ENCODE measurements around the gene TTC16.
A peak's percentile ranks its signal among the peaks of the same experiment; 100 is the strongest.

The TTC16 gene

GRCh38 chr9:127694890-127695720 is 20.8 kb upstream of the TTC16 start:
- no peak for DNase-seq (ENCODE audit: low read depth in 2 of 3, low spot score in 1 of 3)

GRCh38 chr9:127697575-127697974 is 18.3 kb upstream of the TTC16 start:
- DNase-seq (ENCODE audit: low read depth in 2 of 3, low spot score in 1 of 3): no peak

- DNase-seq (ENCODE audit: low read depth in 2 of 3, low spot score in 1 of 3): no peak
These were observed 17.5 kb upstream of the TTC16 start for GRCh38 chr9:127698386-127698785.

- DNase-seq (ENCODE audit: low read depth in 2 of 3, low spot score in 1 of 3): peak; percentile 82 to 87 (median 84)
These were observed 16.8 kb upstream of the TTC16 start for GRCh38 chr9:127698985-127699670.

- DNase-seq (ENCODE audit: low read depth in 2 of 3, low spot score in 1 of 3): no peak
These were observed 15.7 kb upstream of the TTC16 start for GRCh38 chr9:127700140-127700539.

- no peak for DNase-seq (ENCODE audit: low read depth in 2 of 3, low spot score in 1 of 3)
These were observed 15.2 kb upstream of the TTC16 start for GRCh38 chr9:127700594-127701255.

- no peak for DNase-seq (ENCODE audit: low read depth in 2 of 3, low spot score in 1 of 3)
These were observed 12.5 kb upstream of the TTC16 start for GRCh38 chr9:127703289-127703946.

GRCh38 chr9:127705577-127706379 is 10.1 kb upstream of the TTC16 start:
- DNase-seq (ENCODE audit: low read depth in 2 of 3, low spot score in 1 of 3): no peak

GRCh38 chr9:127706836-127707241 is 9.0 kb upstream of the TTC16 start, which contains the start of gene CFAP157:
CFAP157 (plus strand) TSS chr9:127706988; CDS start chr9:127707032, 44 bp downstream.
- DNase-seq (ENCODE audit: low read depth in 2 of 3, low spot score in 1 of 3): no peak

GRCh38 chr9:127707766-127708165 is 8.1 kb upstream of the TTC16 start:
- peak in 1 of 3 donors; percentile 15 for DNase-seq (ENCODE audit: low read depth in 2 of 3, low spot score in 1 of 3)

GRCh38 chr9:127708952-127709587 is 6.8 kb upstream of the TTC16 start:
- DNase-seq (ENCODE audit: low read depth in 2 of 3, low spot score in 1 of 3): no peak

GRCh38 chr9:127710204-127710783 is 5.6 kb upstream of the TTC16 start:
- no peak for DNase-seq (ENCODE audit: low read depth in 2 of 3, low spot score in 1 of 3)

GRCh38 chr9:127711226-127711701 is 4.6 kb upstream of the TTC16 start:
- DNase-seq (ENCODE audit: low read depth in 2 of 3, low spot score in 1 of 3): no peak

- DNase-seq (ENCODE audit: low read depth in 2 of 3, low spot score in 1 of 3): no peak
These were observed 4.0 kb upstream of the TTC16 start for GRCh38 chr9:127711831-127712274.

GRCh38 chr9:127712371-127712770 is 3.5 kb upstream of the TTC16 start:
- no peak for DNase-seq (ENCODE audit: low read depth in 2 of 3, low spot score in 1 of 3)

GRCh38 chr9:127712867-127713266 is 3.0 kb upstream of the TTC16 start:
- DNase-seq (ENCODE audit: low read depth in 2 of 3, low spot score in 1 of 3): no peak

GRCh38 chr9:127714020-127714750 is 1.7 kb upstream of the TTC16 start:
- no peak for DNase-seq (ENCODE audit: low read depth in 2 of 3, low spot score in 1 of 3)

GRCh38 chr9:127714951-127715469 is 869 bp upstream of the TTC16 start:
- no peak for DNase-seq (ENCODE audit: low read depth in 2 of 3, low spot score in 1 of 3)
